WI38 (cell line): Measurements from ENCODE around the gene XYLT1.

Experiments used
- H3K4me3 ChIP-seq: 2 replicates; pipeline ENCODE4 v1.5.1; 2011; ENCODE audit warnings: low read depth, mild to moderate bottlenecking, control low read depth, low read length
- CTCF ChIP-seq: IDR thresholded peaks from 2 replicates; pipeline ENCODE4 v1.5.1; 2012; ENCODE audit warnings: low read depth, mild to moderate bottlenecking, control low read depth, low read length

Gene XYLT1

GRCh38 chr16:17106243-17106791 is 364.4 kb downstream of the XYLT1 start:
- H3K4me3 ChIP-seq: no peak overlapping the region
- no peak for TF ChIP-seq CTCF

DNA sequence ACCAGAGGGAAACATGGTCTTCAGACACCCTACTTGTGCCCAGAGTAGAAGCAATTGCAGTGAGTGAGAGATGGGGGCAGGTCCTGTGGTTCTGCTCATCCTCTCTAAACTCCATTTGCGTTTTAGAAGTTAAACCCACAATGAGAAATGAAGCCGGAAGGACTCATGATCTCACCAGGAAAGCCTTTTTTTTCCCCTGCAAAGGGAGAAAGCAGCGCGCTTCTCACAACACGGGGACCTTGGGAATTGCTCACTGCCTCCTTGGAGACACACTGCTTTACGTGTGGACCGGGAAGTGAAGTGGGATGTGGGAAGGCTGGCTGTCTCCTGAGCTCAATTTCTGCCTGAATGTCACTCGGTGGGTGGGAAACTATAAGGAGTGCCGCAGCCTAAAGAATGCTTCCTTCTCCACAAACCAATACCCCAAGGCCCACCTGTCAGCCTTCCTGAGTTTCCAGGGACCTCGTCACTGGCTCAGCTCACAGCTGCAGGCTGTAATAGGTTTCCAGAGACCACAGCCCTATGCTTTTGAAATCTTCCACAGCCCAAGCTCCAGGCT is 365.4 kb downstream of the XYLT1 start:
- TF ChIP-seq CTCF: no peak
- no peak overlapping the region for H3K4me3 ChIP-seq

GRCh38 chr16:17104654-17105053 is 366.1 kb downstream of the XYLT1 start:
- TF ChIP-seq CTCF: no peak
- no peak overlapping the region for H3K4me3 ChIP-seq

- TF ChIP-seq CTCF: no peak
- no peak overlapping the region for H3K4me3 ChIP-seq
These were observed 367.5 kb downstream of the XYLT1 start for GRCh38 chr16:17103216-17103615.

GRCh38 chr16:17101646-17102045 is 369.1 kb downstream of the XYLT1 start:
- no peak overlapping the region for H3K4me3 ChIP-seq
- no peak for TF ChIP-seq CTCF

DNA sequence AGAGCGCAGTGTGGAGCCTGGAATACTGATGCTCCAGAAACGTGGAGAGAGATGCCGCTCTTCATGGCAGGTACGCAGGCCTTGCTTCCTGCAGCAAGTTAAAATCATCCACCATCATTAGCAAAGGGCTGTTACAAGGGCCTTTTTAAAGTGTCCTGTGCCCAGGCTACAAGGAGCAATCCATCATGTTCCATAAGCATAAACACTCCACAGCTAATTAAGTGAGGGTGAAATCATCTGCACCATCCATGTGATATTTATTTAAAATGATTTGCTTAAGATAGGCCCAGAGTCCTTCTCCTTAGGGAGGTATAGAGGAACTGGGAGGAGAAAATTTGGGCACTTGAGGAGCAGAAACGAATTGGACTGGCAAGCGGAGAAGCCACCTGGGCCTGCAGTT is 372.1 kb downstream of the XYLT1 start:
- TF ChIP-seq CTCF: no peak
- no peak overlapping the region for H3K4me3 ChIP-seq

DNA sequence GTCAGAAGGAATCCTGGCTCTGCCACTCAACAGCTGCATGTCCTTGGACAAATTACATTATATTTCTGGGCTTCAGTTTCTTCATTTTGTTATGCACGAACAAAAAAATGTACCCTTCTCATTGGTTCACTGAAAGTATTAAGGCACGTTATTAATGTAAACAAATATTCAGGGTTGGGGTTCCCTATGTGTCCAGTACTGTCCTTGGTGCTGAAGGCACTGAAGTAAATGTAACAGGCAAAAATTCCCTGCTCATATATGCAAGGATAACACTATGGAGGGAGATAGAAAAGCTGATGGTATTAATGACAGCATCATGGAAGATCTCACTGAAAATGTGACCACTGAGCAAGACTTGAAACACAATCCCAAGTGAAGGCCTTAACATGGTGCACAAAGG is 386.6 kb downstream of the XYLT1 start:
- no peak for TF ChIP-seq CTCF
- H3K4me3 ChIP-seq: no peak overlapping the region
